Smooth muscle cell (in vitro differentiated cells): ENCODE measurements around the gene PSORS1C2. TPM values are rescaled to one million over a fixed set of nuclear protein-coding genes. Genes with fewer than 3 reads are reported as not detected.

Experiments used
- DNase-seq: peaks from one replicate; lab custom pipeline; 2025; ENCODE audit not compliant: unreplicated experiment; lab: John Stamatoyannopoulos, UW
- H2AFZ ChIP-seq: fragments of 200-600 bp; sonication (generic); 2 replicates; pipeline ENCODE4 v1.6.0; 2016; ENCODE audit warnings: antibody characterized with exemption, low read depth, mild to moderate bottlenecking
- H3F3A ChIP-seq: fragments of 200-600 bp; sonication (generic); 2 replicates; pipeline ENCODE4 v1.6.0; 2017; ENCODE audit warnings: antibody characterized with exemption, low read depth
- H3K27ac ChIP-seq: fragments of 200-600 bp; sonication (generic); 2 replicates; pipeline ENCODE4 v1.5.1; 2016; ENCODE audit warnings: low read depth, mild to moderate bottlenecking
- H3K27me3 ChIP-seq: fragments of 200-600 bp; sonication (generic); 2 replicates; pipeline ENCODE4 v1.6.1; 2016; ENCODE audit warnings: low read depth, mild to moderate bottlenecking
- H3K36me3 ChIP-seq: fragments of 200-600 bp; sonication (generic); 2 replicates; pipeline ENCODE4 v1.5.1; 2016; ENCODE audit warnings: low read depth
- H3K4me1 ChIP-seq: fragments of 200-600 bp; sonication (generic); 2 replicates; pipeline ENCODE4 v1.5.1; 2016; ENCODE audit warnings: low read depth
- H3K4me2 ChIP-seq: fragments of 200-600 bp; sonication (generic); 2 replicates; pipeline ENCODE4 v1.6.0; 2016; ENCODE audit warnings: mild to moderate bottlenecking
- H3K4me3 ChIP-seq: fragments of 200-600 bp; sonication (generic); 2 replicates; pipeline ENCODE4 v1.5.1; 2016; ENCODE audit warnings: mild to moderate bottlenecking
- H3K79me2 ChIP-seq: fragments of 200-600 bp; sonication (generic); 2 replicates; pipeline ENCODE4 v1.6.0; 2016; ENCODE audit warnings: low read depth, mild to moderate bottlenecking
- H3K9ac ChIP-seq: fragments of 200-600 bp; sonication (generic); 2 replicates; pipeline ENCODE4 v1.6.0; 2016; ENCODE audit warnings: low read depth
- H3K9me3 ChIP-seq: fragments of 200-600 bp; sonication (generic); replicated peaks from 2 replicates; pipeline ENCODE4 v1.5.1; 2016; ENCODE audit warnings: low read depth
- H4K20me1 ChIP-seq: fragments of 200-600 bp; sonication (generic); 2 replicates; pipeline ENCODE4 v1.6.0; 2016; ENCODE audit warnings: low read depth
- CTCF ChIP-seq: fragments of 200-600 bp; sonication (generic); IDR thresholded peaks from 2 replicates; pipeline ENCODE4 v1.5.1; 2017; ENCODE audit warnings: borderline replicate concordance, mild to moderate bottlenecking, antibody characterized with exemption; ENCODE audit not compliant: insufficient read depth, poor library complexity, severe bottlenecking
- WGBS: methylation state at CpG from one replicate; pipeline ENCODE4 v1.1.7; 2016; ENCODE audit warnings: low lambda C conversion rate; 5-methylcytosine and 5-hydroxymethylcytosine counted together
- polyA plus RNA-seq: library from polyadenylated mRNA; unstranded; fragments of >200 nt; fragmentation: Nextera tagmentation; extraction: Ambion mirVana; gene quantifications from 2 replicates; pipeline ENCODE4 v1.2.1, GENCODE V29; 2016
- total RNA-seq: library from RNA; depleted of rRNA; stranded (reverse); fragments of >200 nt; gene quantifications from 2 replicates; pipeline ENCODE4 v1.2.3, GENCODE V29; 2014

Gene PSORS1C2
- total and polyA plus RNA-seq, 2 experiments from 2014 or later, result 0.49 to 1.1 TPM

- WGBS, result 100% methylated on average over 2 of the region's 2 CpGs
- no peak overlapping the region for H3K9ac ChIP-seq
- no peaks in the 10 kb centered on the region for H4K20me1 ChIP-seq
- H3K79me2 ChIP-seq, result no peaks in the 10 kb centered on the region
- DNase-seq, result no peak
- no peak overlapping the region for H3K27ac ChIP-seq
- no peaks in the 10 kb centered on the region for H3K27me3 ChIP-seq
- no peak overlapping the region for H3K4me2 ChIP-seq
- no peaks in the 10 kb centered on the region for H3K9me3 ChIP-seq
- no peaks in the 10 kb centered on the region for H3K4me1 ChIP-seq
- no peak overlapping the region for H3K4me3 ChIP-seq
- no peaks in the 10 kb centered on the region for H3K36me3 ChIP-seq
- peaks cover 5% of the 10 kb centered on the region for H3F3A ChIP-seq
- H2AFZ ChIP-seq, result no peak overlapping the region
- no peak for TF ChIP-seq CTCF
Measured at GRCh38 chr6:31092238-31092637, 46.6 kb downstream of the PSORS1C2 start.

- H3K4me1 ChIP-seq, result no peaks in the 10 kb centered on the region
- no peaks in the 10 kb centered on the region for H4K20me1 ChIP-seq
- no peak for TF ChIP-seq CTCF
- H3K9ac ChIP-seq, result no peak overlapping the region
- H3K36me3 ChIP-seq, result no peaks in the 10 kb centered on the region
- H2AFZ ChIP-seq, result no peak overlapping the region
- H3K9me3 ChIP-seq, result no peaks in the 10 kb centered on the region
- WGBS, result 51% methylated on average over 3 of the region's 3 CpGs
- H3F3A ChIP-seq, result peaks cover 5% of the 10 kb centered on the region
- no peak overlapping the region for H3K4me3 ChIP-seq
- no peak overlapping the region for H3K27ac ChIP-seq
- DNase-seq, result no peak
- no peak overlapping the region for H3K4me2 ChIP-seq
- H3K79me2 ChIP-seq, result no peaks in the 10 kb centered on the region
- H3K27me3 ChIP-seq, result no peaks in the 10 kb centered on the region
Measured at GRCh38 chr6:31091680-31092079, 47.2 kb downstream of the PSORS1C2 start.

GRCh38 chr6:31090973-31091364 lies 47.9 kb downstream of the PSORS1C2 start:
- no peak for TF ChIP-seq CTCF

GRCh38 chr6:31090275-31090972 lies 48.4 kb downstream of the PSORS1C2 start:
- Histone ChIP-seq H3K4me3 (no peak overlapping the region), H2AFZ (no peak overlapping the region), H3K4me1 (no peaks in the 10 kb centered on the region), H3F3A (peaks cover 14% of the 10 kb centered on the region), H4K20me1 (no peaks in the 10 kb centered on the region), H3K9me3 (no peaks in the 10 kb centered on the region), H3K4me2 (no peak overlapping the region), H3K79me2 (no peaks in the 10 kb centered on the region), H3K27me3 (no peaks in the 10 kb centered on the region), H3K9ac (no peak overlapping the region), H3K36me3 (no peaks in the 10 kb centered on the region), H3K27ac (no peak overlapping the region)
- TF ChIP-seq CTCF, result no peak
- DNase-seq, result no peak
- WGBS, result 95% methylated on average over 3 of the region's 3 CpGs

More at GRCh38 chr6:31090973-31091364, 47.9 kb downstream of the PSORS1C2 start:
- Histone ChIP-seq H3K27me3 (no peaks in the 10 kb centered on the region), H3K4me2 (no peak overlapping the region), H3K79me2 (no peaks in the 10 kb centered on the region), H3K9ac (no peak overlapping the region), H2AFZ (no peak overlapping the region), H3K9me3 (no peaks in the 10 kb centered on the region), H3K36me3 (no peaks in the 10 kb centered on the region), H4K20me1 (no peaks in the 10 kb centered on the region), H3K4me3 (no peak overlapping the region), H3F3A (peaks cover 10% of the 10 kb centered on the region), H3K27ac (no peak overlapping the region), H3K4me1 (no peaks in the 10 kb centered on the region)
- WGBS, result 95% methylated on average over 6 of the region's 6 CpGs
- DNase-seq, result no peak
